ENCODE data around the gene ACTMAP. TPM values are rescaled to one million over a fixed set of nuclear protein-coding genes. Genes with fewer than 3 reads are reported as not detected.
A peak's percentile ranks its signal among the peaks of the same experiment; 100 is the strongest.

ACTMAP gene
- total and polyA plus RNA-seq, 9 of the 15 experiments (the other 6 are each of a cell fraction or from before 2014, with no cell fraction given) = 1.7 to 16.6 (median 4.9) TPM

GRCh38 chr19:40776932-40777644 lies 26.8 kb upstream of the ACTMAP start (continued):
- TF ChIP-seq FOXO4 (CRISPR knock-in tag; IDR thresholded peaks at IDR 0.05) (no peak), BCL6 (CRISPR knock-in tag; IDR thresholded peaks at IDR 0.05) (no peak), NFRKB (IDR thresholded peaks at IDR 0.05; ENCODE audit: low read depth) (no peak), NKRF (IDR thresholded peaks at IDR 0.05; ENCODE audit: borderline replicate concordance) (peak; percentile 48; the same call in 1 of the 2 replicates), RBM25 (IDR thresholded peaks at IDR 0.05; ENCODE audit: low read depth, low read length, severe bottlenecking) (peak; percentile 96), CBX8 (IDR thresholded peaks at IDR 0.05; ENCODE audit: borderline replicate concordance, extremely low read depth, low read depth, low read length, poor library complexity, severe bottlenecking) (no peak), MCM5 (IDR thresholded peaks at IDR 0.05; ENCODE audit: low read depth) (no peak), ZNF224 (CRISPR knock-in tag; IDR thresholded peaks at IDR 0.05) (no peak), TBP (optimal IDR thresholded peaks at IDR 0.05; ENCODE audit: low read depth, low read length) (no peak), BRD9 (IDR thresholded peaks at IDR 0.05; ENCODE audit: low read depth, partially characterized antibody) (no peak), ZNF316 (IDR thresholded peaks at IDR 0.05) (no peak), SMARCA4 (IDR thresholded peaks at IDR 0.05) (no peak; the same call in 1 of the 2 replicates), ZNF778 (CRISPR knock-in tag; IDR thresholded peaks at IDR 0.05) (no peak), NONO (IDR thresholded peaks at IDR 0.05; ENCODE audit: low read depth in 2 of 2, low read length in 1 of 2) (no peak), ILK (tag; IDR thresholded peaks at IDR 0.05; ENCODE audit: borderline replicate concordance, low read depth) (no peak), MAZ (CRISPR knock-in tag; conservative IDR thresholded peaks at IDR 0.05 in 1 of 2, IDR thresholded peaks at IDR 0.05 in 1 of 2) (no peak), YY1 (IDR thresholded peaks at IDR 0.05; ENCODE audit: borderline replicate concordance in 1 of 3, control insufficient read depth in 1 of 3, extremely low read depth in 1 of 3, insufficient read depth in 3 of 3, insufficient read length in 1 of 3, insufficient replicate concordance in 2 of 3, low read depth in 1 of 3, low read length in 2 of 3) (peak in 1 of 3 experiments; percentile 13), MXD1 (CRISPR knock-in tag; IDR thresholded peaks at IDR 0.05; ENCODE audit: borderline replicate concordance, poor library complexity, severe bottlenecking) (no peak), BMI1 (IDR thresholded peaks at IDR 0.05; ENCODE audit: low read length) (no peak)
- TF ChIP-seq, protein P1, sequence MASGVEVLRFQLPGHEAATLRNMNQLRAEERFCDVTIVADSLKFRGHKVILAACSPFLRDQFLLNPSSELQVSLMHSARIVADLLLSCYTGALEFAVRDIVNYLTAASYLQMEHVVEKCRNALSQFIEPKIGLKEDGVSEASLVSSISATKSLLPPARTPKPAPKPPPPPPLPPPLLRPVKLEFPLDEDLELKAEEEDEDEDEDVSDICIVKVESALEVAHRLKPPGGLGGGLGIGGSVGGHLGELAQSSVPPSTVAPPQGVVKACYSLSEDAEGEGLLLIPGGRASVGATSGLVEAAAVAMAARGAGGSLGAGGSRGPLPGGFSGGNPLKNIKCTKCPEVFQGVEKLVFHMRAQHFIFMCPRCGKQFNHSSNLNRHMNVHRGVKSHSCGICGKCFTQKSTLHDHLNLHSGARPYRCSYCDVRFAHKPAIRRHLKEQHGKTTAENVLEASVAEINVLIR (CRISPR knock-in tag; IDR thresholded peaks at IDR 0.05) = peak; percentile 79

All from K562 (cell line).